ENCODE results near the gene SCAF4. TPM values are rescaled to one million over a fixed set of nuclear protein-coding genes. Genes with fewer than 3 reads are reported as not detected.
"Not testable (repeated sequence)": the region's sequence is repeated elsewhere in the genome, so short reads cannot be mapped to it uniquely, and the experiment has no call there.

The SCAF4 gene
- polyA plus RNA-seq, 4 donors, result 30.2 to 44.3 (median 37.3) TPM

DNA sequence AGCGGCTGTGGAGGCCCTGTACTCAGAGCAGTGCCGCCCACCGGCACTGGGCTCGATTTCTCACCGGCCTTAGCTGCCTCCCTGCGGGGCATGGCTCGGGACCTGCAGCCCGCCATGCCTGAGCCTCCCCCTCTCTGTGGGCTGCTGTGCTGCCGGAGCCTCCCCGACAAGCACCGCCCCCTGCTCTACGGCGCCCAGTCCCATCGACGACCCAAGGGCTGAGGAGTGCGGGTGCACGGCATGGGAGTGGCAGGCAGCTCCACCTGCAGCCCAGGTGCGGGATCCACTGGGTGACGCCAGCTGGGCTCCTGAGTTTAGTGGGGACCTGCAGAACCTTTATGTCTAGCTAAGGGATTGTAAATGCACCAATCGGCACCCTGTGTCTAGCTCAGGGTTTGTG, 77.6 kb downstream of the SCAF4 start:
- DNase-seq (ENCODE audit: low read depth in 4 of 4, low spot score in 2 of 4), result no peak

DNA sequence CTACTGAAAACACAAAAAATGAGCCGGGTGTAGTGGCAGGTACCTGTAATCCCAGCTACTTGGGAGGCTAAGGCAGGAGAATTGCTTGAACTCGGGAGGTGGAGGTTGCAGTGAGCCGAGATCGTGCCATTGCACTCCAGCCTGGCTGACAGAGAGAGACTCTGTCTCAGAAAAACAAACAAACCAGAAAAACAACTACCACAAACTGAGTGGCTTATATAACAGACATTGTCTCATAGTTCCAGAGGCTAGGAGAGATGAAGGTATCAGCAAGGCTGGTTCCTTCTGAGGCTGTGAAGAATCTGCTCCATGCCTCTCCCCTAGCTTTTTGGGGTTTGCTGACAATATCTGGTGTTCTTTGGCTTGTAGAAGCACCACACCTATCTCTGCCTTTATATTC, 80.4 kb downstream of the SCAF4 start:
- not testable (repeated sequence) for DNase-seq (ENCODE audit: low read depth in 4 of 4, low spot score in 2 of 4)

DNA sequence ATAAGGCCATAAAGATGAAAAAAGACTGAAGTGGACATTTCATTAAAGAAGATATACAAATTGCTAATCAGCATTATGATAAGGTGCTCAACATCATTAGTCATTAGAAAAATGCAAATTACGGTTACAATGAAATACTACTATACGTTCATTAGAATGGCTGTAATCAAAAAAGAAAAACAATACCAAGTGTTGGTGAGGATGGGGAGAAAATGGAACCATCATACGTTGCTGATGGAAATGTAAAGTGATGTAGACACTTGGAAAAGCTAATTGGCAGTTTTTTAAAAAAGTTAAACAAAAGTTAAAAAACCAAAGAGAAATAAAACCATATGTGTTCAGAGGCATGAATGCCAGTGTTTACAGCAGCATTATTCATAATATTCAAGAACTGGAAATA, 81.0 kb downstream of the SCAF4 start:
- no peak for DNase-seq (ENCODE audit: low read depth in 4 of 4, low spot score in 2 of 4)

DNA sequence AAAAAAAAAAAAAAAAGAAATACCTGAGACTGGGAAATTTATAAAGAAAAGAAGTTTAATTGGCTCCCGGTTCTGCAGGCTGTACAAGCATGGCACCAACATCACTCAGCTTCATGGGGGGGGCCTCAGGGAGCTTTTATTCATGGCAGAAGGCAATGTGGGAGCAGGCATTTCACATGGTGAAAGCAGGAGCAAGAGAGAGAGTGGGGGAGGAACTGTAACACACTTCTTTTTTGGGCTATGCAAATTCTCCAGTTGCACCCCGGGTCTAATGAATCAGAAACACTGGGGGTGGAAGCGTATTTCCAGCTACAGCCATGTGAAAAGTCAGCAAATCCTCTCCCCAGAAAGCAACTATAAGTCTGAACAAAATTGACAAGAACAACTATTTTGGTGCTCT, 84.3 kb downstream of the SCAF4 start:
- DNase-seq (ENCODE audit: low read depth in 4 of 4, low spot score in 2 of 4), result no peak

DNA sequence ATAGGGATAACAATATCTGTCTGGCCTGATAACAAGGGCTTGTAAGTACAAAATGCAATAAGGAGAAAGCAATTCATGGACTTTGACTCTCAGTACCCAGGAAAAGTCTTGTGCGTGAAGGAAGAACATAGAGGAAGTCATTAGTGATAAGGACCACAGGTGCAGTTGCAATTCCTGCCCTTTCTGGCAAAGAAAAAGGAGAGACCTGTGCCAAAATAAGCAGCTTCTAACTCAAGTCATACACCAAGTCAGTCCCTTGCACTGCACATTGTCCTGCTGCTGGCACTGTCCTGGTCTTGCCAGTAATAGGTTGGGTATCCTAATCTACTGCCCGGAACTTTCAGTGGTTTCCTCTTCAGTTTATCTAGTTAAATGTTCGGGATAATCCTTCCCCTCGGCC, 87.3 kb downstream of the SCAF4 start:
- no peak for DNase-seq (ENCODE audit: low read depth in 4 of 4, low spot score in 2 of 4)

DNA sequence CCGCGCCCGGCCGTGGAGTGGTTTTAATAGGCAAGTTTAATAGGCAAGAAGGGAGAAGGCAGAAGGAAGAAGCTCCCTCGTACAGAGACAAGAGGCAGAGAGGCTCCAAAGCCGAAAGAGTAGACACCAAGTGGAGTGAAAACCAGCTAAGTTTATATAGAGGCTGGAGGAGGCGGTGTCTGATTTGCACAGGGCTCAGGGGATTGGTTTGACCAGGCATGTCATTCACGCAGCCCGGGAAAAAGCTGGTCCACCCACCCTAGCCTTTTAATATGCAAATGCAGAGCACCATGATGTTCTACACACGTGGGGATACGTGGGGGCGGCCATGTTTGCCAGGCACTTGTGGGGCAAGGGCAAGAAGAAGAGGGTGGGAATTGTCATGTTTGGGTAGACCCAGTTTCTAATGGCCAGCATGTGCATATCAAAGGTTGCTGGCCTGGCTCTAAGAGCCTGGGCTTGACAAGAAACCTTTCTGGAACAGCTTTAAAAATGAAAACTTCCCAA, 90.4 kb downstream of the SCAF4 start:
- DNase-seq (ENCODE audit: low read depth in 4 of 4, low spot score in 2 of 4), result no peak

DNA sequence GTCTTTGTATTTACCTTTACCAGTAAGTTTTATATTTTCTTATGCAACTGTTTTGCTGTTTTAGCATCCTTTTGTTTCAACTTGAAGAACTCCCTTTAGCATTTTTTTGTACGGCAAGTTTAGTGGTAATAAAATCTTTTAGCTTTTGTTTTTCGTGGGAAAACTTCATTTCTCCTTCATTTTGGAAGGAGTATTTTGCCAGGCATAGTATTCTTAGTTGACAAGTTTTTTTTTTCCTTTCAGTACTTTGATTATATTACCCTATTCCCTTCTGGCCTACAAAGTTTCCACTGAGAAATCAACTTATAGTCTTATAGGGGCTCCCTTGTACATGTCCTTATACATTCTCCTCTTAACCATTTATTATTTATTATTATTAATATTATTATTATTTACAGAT, 95.0 kb downstream of the SCAF4 start:
- no peak for DNase-seq (ENCODE audit: low read depth in 4 of 4, low spot score in 2 of 4)

DNA sequence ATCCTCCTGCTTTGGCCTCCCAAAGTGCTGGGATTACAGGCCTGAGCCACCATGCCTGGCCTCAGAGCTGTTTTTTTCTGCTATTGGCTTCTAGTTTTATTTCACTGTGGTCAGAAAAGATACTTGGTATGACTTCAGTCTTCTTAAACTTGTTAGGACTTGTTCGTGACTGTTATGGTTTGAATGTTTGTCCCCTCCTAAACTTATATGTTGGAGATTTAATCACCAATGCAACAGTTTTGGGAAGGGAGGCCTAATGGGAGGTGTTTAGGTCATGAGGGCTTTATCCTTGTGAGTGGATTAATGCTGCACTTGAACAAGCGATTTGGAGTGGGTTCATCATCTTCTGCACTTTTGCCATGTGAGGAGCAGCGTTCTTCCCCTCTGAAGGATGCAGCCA, 96.9 kb downstream of the SCAF4 start:
- no peak for DNase-seq (ENCODE audit: low read depth in 4 of 4, low spot score in 2 of 4)

DNA sequence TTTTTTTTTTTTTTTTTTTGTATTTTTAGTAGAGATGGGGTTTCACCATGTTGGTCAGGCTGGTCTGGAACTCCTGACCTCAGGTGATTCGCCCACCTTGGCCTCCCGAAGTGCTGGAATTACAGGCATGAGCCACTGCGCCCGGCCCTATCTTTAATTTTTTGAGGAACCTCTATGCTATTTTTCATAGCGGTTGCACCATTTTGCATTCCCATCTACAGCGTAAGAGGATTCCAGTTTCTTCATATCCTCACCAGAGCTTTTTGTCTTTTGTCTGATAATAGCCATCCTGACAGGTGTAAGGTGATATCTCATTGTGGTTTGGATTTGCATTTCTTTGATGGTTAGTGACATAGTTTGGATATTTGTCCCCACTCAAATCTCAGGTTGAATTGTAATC, 100.0 kb downstream of the SCAF4 start:
- not testable (repeated sequence) for DNase-seq (ENCODE audit: low read depth in 4 of 4, low spot score in 2 of 4)

DNA sequence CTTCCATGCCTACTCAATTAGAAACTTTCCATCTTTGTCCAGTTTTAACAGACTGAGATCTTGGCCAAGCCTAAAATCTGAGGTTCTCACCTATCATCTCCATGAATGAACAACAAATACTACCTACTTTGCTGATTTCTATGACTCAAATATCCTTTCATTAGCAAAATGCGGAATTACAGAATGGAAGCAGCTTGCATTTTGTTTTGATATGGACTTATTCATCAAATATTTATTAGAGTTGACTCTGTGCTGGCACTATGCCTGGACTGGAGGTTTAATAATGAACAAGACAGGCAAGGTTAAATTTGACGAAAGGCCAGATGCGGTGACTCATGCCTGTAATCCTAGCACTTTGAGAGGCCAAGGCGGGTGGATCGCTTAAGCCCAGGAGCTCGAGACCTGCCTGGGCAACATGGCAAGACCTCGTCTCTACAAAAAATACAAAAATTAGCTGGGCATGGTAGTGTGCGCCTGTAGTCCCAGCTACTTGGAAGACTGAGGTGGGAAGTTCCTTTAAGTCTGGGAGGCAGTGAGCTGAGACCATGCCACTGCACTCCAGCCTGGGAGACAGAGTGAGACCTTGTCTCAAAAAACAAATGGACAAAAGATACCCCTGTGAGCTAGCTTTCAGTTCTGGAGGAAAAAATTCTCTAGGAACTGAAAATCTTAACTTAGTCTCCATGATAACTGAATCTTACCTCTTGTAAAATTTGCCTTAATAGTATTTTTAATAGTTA, 101.8 kb downstream of the SCAF4 start:
- DNase-seq (ENCODE audit: low read depth in 4 of 4, low spot score in 2 of 4), result no peak

DNA sequence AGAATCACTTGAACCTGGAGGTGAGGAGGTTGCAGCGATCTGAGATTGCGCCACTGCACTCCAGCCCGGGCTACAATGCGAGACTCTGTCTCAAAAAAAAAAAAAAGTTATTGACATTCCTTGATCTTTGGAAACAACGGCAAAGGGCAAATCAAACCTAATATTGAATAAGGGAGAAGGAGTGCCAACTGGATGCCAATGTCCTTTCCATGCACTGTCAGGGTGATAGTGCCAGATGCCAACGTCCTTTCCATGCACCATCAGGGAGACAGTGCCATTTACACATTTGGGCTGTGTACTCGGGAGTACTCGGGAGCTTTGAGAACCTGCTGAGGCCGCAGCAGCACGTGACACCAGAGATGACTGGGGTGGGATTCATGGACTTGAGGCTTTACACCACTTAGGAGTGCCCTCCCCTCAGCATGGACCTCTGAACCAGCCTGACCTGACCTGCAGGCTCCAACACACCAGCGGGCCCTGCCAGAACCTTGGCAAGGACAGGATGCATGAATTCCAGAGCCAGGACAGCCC, 106.9 kb downstream of the SCAF4 start:
- DNase-seq (ENCODE audit: low read depth in 4 of 4, low spot score in 2 of 4), result no peak

DNA sequence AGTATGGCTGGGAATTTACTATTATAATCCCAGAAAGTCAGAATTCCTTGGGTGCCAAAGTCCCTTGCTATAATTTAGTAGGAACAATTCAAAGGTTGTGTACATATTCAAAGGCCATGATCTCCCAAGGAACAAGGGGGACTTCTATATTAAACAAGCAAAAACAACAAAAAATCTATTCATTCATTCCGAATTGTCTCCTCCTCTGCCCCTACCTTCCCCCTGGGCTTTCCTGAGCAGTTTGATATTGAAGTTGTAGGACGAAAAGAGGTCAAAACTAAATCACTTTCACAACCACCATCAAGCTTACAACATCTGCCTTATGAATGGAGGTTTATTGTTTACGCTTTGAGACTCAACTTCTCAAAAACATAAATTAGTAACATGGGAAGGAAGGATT, 107.7 kb downstream of the SCAF4 start:
- no peak for DNase-seq (ENCODE audit: low read depth in 4 of 4, low spot score in 2 of 4)

DNA sequence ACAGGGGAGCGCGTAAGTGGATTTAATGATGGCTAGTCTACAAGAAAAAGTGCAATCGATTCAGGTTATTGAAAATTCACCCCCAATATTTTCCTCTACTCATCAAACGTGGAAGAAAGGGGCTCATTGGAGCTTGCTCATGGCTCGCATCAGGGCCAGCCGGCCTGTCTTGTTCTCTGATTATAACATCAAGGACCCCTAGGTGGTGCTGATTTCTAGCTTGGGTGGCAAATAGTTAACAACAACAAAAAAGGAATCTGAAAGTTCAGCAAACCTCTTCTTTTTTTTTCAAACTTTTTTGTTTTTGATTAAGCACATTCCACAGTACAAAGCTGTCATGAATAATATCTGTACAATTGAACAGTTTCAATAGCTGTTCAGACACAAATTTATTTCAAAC, 108.3 kb downstream of the SCAF4 start:
- DNase-seq (ENCODE audit: low read depth in 4 of 4, low spot score in 2 of 4), result no peak

DNA sequence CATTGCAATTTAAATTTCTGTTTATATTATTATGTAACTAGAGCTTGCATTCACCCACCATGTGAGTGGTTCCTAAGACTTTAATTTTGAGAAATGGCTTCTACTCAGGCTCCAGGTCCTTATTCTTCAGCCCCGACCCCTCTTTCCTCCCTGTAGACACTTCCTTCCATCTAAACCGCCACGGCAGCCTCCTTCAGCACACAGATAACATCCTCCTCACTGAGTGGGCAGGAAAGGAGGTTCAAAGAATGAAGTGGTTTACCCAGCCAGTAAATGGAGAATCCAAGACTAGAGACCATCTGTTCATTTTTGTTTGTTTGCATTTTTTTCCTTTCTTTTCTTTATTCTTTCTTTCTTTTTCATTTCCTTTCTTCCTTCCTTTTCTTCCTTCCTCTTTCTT, 109.5 kb downstream of the SCAF4 start:
- no peak for DNase-seq (ENCODE audit: low read depth in 4 of 4, low spot score in 2 of 4)

Other genes with a start within 250 kb of the SCAF4 start
- 100 to 1,000 TPM; 241 to 316 (median 266) TPM for gene SOD1, start 72.4 kb downstream of the SCAF4 start, polyA plus RNA-seq (ENCODE audit: insufficient read length in 4 of 4)
- gene HUNK, start 140.9 kb upstream of the SCAF4 start, polyA plus RNA-seq (ENCODE audit: insufficient read length in 4 of 4), result 10 to 100 TPM; 16.1 to 20.8 (median 17.8) TPM